Left ventricle myocardium superior (tissue), 1 donor: Measurements from ENCODE around the gene MYH3. TPM values are rescaled to one million over a fixed set of nuclear protein-coding genes. Genes with fewer than 3 reads are reported as not detected.

ENCODE experiments used
- ATAC-seq: fragments of 200-7000 bp; cut with Tn5 transposase; one replicate; pipeline ENCODE4 v1.9.1; 2020; ENCODE audit warnings: mild to moderate bottlenecking, moderate library complexity
- DNase-seq: peaks from one replicate; pipeline ENCODE4 v3.0.0-alpha.2; 2020
- intact Hi-C: fragments of 100-400 bp; cut with micrococcal nuclease; formaldehyde crosslinking; loops from one replicate; pipeline ENCODE4 v1.11.0; 2022
- total RNA-seq: library from RNA; stranded (reverse); fragmentation: NEBNext Ultra II Directional; extraction: Animal tissue kit (Norgen Biotek cat#: 25700); gene quantifications from one replicate; pipeline ENCODE4 v1.2.1, GENCODE V29; 2021
- donor health status: DM: no; HTN: yes; CAD: no; lungs with severe emphysema.

MYH3 gene
- total RNA-seq, 1 donor from 2014 or later, result 0.87 TPM

DNA sequence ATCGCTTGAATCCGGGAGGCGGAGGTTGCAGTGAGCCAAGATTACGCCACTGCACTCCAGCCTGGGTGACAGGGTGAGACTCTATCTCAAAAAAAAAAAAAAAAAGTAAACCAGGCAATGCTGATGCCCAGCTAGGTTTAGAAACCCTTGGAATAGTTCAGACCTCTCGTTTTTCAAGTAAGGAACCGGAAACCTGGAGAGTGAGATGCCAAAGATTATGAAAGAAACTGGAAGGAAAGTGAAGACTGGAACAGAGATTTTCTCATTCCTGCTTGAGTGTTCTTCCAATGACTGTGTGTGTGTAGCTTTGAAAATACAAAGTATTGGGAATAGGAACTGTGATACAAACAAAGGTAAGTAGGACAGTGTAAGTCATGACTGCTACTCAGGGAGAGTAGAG, 35.7 kb downstream of the MYH3 start:
- DNase-seq, result no peak
- ATAC-seq, result no peak
- intact Hi-C loops, result no loop called here

DNA sequence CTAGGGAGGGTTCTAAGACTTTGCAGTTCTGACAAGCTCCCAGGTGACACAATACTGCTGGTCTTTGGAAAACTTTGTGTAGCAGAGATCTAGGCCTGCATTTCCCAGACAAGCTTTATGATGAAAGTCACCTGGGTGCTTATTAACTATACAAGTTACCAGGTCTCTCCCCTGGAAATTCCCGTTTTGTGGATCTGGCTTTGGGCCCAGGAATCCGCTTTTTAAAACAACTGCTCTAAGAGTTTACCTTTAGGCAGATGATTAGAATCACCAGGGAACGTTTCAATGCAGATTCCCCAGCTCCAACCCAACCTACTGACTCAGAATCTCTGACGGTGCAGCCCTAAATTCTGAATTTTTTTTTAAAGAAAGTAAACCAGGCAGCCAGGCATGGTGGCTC, 36.3 kb downstream of the MYH3 start:
- ATAC-seq (no peak), DNase-seq (no peak)
- intact Hi-C loops, result no loop called here

DNA sequence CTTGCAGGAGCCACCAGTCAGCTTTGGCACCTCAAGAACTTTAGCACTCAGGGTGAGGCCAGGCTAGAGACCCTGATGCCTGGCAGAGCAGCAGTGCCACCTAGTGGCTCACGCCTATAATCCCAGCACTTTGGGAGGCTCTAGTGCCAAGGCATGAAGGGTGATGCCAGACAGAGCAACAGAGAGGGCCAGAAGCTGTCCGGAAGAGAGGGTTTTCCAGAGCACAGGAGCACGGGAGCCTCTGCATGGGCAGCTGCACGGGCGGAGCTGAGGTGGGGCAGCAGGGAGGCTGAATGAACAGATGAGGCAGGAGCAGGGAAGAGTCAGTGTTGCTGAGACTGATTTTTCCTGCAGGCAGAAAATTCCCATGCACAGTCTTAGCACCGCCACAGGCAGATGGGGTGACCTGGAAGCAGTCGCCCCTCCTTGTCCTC, 38.9 kb downstream of the MYH3 start:
- DNase-seq, result peak; percentile 64
- ATAC-seq, result peak; percentile 89
- intact Hi-C loops, result loop anchor here (10.0 kb wide), 1 partner anchor 693 kb away; no protein-coding TSS in a partner anchor

DNA sequence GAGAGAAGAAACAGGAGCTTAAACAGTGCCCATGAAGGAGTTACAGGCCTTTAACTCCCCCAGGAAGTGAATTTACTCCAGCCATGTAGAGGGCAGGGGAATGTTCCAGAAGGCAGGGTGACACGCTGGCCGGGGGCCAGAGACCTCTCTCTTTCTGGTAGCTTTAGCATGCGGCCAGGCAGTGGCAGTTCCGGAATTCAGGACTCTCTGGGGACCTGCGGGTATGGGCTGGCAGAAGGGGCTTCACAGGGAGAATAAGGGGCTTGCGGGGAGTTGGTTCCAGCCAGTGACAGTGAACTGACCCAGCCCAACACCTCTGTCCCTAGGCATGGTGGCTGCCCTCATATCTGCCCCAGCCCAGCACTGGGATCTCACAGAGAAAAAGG, 40.0 kb downstream of the MYH3 start:
- ATAC-seq (no peak), DNase-seq (no peak)
- intact Hi-C loops, result loop anchor here (10.0 kb wide), 1 partner anchor 692 kb away; no protein-coding TSS in a partner anchor

DNA sequence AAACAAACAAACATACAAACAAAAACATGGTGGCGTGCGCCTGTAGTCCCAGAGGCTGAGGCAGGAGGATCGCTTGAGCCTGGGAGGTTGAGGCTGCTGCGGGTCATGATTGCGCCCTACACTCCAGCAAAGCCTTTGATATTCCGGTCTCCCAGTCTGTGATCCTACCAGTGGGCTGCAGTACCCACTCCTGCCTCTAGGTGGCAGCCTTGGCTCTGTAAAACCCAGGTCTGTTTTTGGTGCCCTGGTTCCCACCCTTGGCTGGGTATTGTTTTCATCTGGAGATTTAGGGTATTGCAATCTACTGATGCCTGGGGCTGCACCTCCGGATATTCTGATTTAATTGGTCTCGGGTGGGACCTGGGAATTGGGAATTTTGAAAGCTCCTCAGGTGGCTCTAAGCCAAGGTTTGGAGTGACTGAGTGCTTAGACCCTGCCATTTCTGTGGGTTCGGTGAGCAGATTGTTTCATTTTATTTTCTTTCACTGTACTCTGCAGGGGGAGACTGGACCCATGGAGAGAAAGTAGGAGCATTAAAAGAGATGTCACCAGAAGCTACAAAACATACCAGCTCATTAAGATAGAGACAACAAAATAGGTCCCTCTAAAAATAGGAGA, 40.5 kb downstream of the MYH3 start:
- ATAC-seq, result peak; percentile 58
- intact Hi-C loops, result loop anchor here (10.0 kb wide), 1 partner anchor 692 kb away; no protein-coding TSS in a partner anchor
- DNase-seq, result peak; percentile 82

DNA sequence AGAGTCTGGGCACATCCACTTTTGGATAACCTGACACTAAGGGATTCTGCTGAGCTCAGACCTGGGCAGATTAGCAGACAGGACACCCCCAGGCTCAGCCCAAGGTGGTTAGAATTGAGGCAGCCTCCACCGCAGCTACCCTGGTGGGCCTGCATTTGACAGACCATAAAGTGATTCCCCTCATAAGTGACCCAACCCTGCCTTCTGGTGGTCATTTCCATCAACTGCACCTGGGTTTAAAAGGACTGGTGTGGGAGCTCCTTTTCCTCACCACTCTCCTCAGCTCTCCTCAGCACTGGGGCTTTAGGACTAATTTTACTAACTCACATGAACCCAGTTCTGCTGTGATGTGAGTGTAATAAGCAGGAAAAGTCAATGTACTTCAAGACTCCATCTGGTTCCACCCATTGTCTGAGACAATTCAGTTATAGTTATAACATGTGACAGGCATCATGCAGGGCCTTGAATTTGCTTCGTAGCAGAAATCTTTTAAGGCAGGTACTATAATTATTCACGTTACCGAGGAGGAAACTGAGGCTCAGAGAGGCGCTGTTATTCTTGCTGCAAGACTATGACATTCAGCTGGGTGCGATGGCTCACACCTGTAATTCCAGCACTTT, 42.5 kb downstream of the MYH3 start:
- ATAC-seq, result peak; percentile 70
- no peak for DNase-seq
- intact Hi-C loops, result loop anchor here (10.0 kb wide), 1 partner anchor 690 kb away; no protein-coding TSS in a partner anchor

DNA sequence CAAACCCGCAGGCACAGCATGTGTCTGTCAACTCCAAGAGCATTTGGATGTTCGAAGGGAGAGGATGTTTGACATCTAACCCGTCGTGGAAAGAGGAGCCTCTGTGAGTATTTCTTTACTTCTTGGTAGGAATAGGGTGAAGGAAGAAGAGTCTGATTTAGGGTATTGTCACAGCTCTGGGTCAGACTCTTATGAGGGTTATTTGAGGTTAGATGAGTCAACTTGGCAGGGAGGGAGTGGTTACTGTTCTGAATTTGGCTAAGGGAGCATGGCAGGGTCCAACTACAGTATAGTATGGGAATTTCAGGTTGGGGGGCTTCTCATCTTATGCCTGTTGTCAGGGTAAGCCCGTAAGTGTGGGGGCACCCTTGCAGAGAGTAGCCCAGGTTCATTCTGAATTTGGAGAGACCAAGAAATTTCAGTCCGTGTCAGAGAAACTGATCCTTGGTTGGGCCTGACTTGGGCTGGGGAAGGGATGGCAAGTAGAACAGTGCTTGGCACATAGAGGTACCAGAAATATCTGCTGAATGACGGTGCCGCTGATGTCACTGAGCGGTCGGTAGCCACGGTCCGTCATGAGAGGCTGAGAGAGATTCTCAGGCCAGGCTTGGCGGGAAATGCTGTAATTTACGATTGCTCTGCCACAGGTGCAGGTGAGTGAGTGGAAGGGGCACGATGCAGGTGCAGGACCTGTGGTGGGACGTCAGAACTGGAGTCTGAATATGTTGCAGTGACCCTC, 43.2 kb downstream of the MYH3 start:
- ATAC-seq (peak; percentile 64), DNase-seq (no peak)
- intact Hi-C loops, result loop anchor here (10.0 kb wide), 1 partner anchor 689 kb away; no protein-coding TSS in a partner anchor

DNA sequence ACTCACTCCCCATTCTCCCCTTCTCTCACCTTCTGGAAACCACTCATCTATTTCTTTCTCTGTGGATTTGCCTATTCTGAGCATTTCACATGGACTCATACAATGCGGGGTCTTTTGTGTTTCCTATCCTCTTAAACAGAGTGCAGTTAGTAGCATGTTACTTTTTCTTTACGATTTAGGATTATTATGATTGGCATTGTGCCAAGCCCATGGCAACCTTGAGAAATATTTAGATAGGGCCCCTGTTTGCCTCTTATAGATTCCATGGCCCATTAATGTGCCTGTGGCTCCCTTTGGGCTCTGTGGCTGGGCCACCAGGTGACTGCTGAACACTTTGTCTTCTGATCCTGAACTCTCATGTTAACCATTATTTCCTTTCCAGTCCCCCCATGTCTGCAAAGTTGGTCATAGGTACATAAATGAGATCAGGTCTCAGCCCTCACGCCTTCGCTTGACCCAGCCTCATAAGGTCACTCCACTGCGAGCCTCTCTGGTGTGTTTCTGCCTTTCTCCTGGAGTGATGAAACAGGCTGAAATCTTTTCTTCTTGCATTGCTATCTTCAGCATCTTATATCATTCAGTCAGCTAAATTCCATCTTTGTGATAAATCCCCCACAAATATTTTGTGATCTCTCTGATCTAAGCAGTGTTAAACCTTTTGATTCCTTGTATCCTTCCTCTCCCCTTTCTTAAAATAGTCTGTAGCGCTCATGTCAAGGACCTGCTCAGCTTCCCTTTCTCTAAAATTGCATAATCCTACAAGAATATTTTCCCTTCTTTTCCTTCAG, 44.0 kb downstream of the MYH3 start:
- no peak for DNase-seq
- no peak for ATAC-seq
- intact Hi-C loops, result loop anchor here (10.0 kb wide), 1 partner anchor 688 kb away; no protein-coding TSS in a partner anchor

DNA sequence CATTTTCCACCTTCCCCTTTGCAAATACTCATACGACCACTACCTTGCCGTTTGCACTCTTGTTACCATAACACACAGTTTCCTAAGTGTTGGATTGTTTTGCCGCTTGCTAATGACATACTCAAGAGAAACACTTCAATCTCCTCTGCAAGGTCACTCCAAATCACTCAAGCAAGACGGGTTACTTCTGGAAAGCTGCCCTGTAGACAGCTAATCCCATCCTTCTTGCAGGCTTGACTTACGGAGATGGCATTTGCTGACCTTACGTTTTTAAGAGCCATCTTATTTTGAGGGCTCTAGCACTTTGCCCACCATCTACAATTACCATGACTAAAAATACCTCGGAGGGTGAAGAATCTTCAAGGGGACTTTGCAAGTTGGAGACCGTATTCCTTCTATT, 46.2 kb downstream of the MYH3 start:
- intact Hi-C loops, result loop anchor here (10.0 kb wide), 1 partner anchor 686 kb away; no protein-coding TSS in a partner anchor
- ATAC-seq, result no peak
- DNase-seq, result no peak

DNA sequence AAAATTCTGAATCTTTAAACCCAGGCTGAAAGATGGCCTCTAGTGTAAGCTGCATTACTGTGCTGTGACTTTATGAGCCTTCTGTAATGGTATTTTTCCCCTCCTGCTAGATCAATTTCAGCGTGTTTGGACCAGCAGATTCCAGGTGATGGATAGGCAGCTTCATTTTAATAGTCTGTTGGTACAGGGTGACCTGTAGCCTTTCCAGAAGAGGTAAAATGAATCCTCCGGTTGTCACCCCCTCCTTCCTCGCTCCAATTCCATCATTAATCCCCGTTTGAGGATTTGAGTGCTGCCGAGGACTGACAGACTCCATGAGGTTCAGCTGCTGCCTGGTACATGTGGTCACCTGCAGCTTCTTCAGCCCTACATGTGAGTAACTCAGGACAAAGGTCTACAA, 48.9 kb downstream of the MYH3 start:
- ATAC-seq, result no peak
- DNase-seq, result no peak
- intact Hi-C loops, result no loop called here

DNA sequence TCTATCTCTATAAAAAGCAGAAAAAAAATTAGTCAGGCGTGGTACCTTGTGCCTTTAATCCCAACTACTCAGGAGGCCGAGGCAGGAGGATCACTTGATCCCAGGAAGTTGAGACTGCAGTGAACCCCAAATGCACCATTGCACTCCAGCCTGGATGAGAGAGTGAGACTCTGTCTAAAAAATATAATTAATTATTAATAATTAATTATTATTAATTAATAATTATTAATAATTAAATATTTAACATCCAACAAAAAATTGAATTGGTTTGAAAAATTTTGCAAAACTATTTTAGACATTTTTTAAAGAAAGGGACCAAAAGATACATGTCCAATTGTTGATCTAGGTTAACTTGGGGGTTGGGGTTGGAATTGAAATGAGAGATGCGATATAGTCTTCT, 51.0 kb downstream of the MYH3 start:
- intact Hi-C loops, result no loop called here
- DNase-seq (no peak), ATAC-seq (no peak)

DNA sequence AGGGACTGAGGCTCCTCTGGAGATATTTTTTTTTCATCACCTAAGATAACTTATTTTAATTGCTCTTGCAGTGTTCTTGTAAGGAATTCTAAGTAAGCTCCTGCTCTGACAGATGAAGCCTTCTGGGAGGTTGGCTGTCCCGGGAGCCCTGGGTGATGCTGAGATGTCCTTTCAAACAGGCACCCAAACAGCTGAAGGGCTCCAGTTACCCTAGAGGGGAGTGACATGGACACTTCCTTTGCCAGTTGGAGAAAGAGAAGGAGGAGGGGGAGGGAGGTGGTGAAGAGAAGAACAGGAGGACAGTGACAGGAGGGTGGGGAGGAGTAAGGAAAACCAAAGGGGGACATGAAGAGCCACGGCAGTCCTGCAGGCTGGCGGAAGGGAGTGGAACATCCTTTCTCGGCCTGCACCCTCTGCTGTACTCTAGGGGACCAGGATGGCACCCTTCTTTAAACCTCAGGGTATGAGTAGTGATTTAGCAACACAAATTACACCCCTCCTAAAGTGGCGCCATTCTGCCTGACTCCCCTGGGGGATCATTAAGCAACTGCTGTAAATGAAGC, 51.8 kb downstream of the MYH3 start:
- no peak for DNase-seq
- ATAC-seq, result no peak
- intact Hi-C loops, result no loop called here

DNA sequence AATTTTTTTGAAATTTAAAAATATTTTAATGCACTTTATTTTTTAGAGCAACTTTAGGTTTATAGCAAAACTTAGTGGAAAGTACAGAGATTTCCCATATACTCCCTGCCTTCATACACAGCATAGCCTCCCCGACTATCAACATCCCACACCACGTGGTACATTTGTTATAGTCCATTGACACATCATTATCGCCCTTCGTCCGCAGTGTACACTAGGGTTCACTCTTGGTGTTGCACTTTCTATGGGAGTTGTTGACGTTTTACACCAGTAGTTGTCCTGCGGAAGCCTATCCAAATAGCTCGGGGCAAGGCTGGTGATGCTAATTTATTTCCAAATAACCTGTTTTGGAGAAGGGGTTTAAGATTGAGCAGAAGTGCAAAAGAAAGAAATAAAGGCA, 52.6 kb downstream of the MYH3 start:
- DNase-seq (no peak), ATAC-seq (no peak)
- intact Hi-C loops, result no loop called here

DNA sequence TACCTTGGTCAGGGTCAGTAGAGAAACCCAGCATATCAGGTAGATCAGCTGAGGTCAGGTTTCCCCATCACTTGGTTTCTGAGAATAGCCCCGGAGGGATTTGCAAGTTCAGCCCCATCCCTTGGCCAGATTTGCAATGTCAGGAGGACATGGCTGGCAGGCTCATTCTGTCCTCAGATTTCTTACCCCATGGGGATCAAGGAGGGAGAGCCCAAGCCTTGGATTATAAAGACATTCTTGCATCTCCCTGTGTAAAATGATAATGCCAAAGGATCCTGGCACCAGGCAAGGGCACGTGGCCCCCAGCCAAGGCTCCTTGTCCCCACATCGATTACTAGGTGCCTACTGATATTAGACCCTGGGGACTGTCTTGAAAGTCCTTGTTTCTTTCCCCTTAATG, 53.2 kb downstream of the MYH3 start:
- ATAC-seq (no peak), DNase-seq (no peak)
- intact Hi-C loops, result no loop called here

DNA sequence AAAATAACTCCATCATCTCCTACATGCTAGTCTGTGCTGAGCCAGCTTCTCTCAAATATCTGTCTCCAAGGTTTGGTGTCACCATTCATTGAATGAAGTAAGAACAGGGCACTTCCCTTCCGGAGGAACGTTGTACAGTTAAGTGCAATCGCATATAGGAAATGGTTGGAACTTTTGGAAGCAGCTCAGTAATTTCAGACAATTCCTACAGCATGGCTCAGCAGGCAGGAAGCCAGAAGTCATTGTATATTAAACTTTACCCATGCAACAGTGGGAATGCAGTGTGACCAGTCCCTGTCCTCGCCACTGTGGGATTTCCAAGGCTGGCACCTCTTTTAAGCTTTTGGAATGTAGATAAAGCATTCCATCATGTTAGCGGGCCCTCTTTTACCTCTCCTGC, 56.5 kb downstream of the MYH3 start:
- intact Hi-C loops, result no loop called here
- no peak for ATAC-seq

DNA sequence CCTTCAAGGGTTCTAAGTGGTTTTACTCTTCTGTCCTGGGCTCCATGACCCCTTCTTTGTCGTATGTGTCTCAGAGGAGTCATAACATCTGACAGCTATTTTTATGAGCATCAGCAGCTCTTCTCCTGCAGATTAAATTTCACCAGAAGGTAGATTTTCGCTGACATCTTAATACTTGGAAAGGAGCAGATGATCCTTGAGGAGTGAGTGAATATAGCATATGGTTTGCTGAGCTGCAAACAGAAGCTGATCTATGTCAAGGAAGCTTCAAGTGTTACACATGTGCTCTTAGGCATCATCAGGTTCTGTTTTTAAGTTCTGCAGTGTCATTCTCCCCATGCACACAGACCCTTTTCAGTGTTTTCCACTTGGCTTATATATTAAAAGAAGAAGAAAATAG, 58.5 kb downstream of the MYH3 start:
- ATAC-seq, result no peak
- intact Hi-C loops, result no loop called here
- DNase-seq, result no peak

More for the DNA sequence above, 56.5 kb downstream of the MYH3 start:
- no peak for DNase-seq

DNA sequence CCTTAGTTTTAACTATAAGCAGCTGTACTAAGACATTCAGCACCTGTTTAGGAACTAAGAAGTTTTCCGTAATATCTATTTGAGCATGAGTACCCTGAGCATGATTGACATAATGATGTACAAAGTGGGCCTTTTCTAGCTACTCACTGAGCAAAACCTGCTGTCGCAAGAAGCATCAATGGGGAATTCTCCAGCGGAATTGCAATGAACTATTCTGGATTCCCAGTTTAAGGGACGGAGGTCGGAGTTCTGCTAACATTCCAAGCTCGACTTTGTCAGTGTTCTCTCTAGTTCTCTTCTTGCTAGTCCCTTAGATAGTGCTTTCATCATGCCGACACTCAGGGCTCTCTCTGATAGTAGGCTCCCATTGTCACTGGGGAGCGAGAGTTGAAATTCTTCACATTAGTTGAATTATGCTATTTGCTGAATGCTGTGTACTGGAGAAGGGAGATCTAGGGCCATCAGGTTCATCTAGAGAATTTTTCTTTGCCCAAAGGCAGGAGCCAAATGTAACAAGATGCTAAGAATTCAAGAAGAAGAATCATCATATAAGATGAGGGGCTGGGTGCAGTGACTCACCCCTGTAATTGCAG, 67.5 kb downstream of the MYH3 start:
- DNase-seq, result no peak
- intact Hi-C loops, result no loop called here
- ATAC-seq, result no peak

DNA sequence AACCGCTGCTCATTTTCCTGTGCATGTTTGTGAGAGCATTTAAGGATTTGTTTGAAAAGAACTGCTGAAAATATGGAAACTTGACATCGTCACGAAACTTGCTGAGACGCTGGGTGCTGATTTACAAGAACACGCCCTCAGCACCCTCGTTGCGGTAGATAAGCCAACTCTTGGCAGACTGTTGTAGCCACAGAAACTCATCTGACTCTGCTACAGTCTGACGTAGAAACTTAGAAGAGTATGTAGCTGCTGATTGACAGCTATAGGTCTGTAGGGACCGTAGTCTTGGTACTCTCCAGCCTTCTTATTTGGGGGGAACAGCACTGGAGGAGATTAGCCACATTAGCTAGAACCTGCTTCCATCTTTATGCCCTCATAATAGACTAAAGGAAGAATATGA, 71.6 kb downstream of the MYH3 start:
- ATAC-seq (no peak), DNase-seq (no peak)

DNA sequence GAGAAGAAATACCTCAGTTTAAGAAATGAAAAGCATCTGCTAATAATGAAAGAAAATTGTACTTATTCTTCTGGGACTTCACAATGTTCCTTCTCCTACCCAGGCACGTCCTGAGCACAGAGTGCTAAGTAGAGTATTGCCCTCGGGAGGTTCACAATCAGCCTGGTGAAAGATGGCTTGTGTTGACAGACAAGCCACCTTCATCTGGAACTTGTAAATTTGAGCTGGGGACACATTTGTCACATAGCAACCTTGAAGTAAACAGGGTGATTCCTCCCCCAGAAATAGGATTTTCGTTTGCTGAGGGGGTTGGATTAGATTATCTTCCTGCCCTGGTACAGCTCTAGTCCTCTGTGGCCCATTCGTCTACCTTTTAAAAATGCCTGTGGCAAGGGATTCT, 73.3 kb downstream of the MYH3 start:
- ATAC-seq, result no peak
- intact Hi-C loops, result no loop called here
- no peak for DNase-seq

More for the DNA sequence above, 71.6 kb downstream of the MYH3 start:
- intact Hi-C loops, result no loop called here
